Endothelial cell of umbilical vein (primary cell): ENCODE measurements around the gene CTDSP1. TPM values are rescaled to one million over a fixed set of nuclear protein-coding genes. Genes with fewer than 3 reads are reported as not detected.

ENCODE experiments used
- BruUV-seq: library from RNA; stranded (reverse); fragments of 400-500 nt; replicated peaks from 2 replicates; lab custom pipeline; 2021; lab: Mats Ljungman, UMichigan
- CTCF ChIA-PET: fragments of 300-600, 350-600 bp; sonication (Branson Sonifier 250); formaldehyde crosslinking; loops from one replicate; lab custom pipeline; 2021; ENCODE audit warnings: antibody characterized with exemption, inconsistent platforms; lab: Charles Lee
- POLR2A ChIA-PET: fragments of 300-600, 350-600 bp; sonication (Branson Sonifier 250); formaldehyde crosslinking; loops from one replicate; lab custom pipeline; 2021; ENCODE audit warnings: antibody characterized with exemption, inconsistent platforms; lab: Charles Lee
- DNase-seq: peaks from one replicate; pipeline ENCODE4 v3.0.0-alpha.2; 2011; ENCODE audit warnings: low read depth, low spot score
- FAIRE-seq: peaks from 2 replicates; lab custom pipeline; 2011; peaks lifted over from hg19 to GRCh38; lab: Jason Lieb, UNC
- H2AFZ ChIP-seq: 2 replicates; pipeline ENCODE4 v1.6.0; 2012; ENCODE audit warnings: low read depth, low read length, control low read depth, inconsistent platforms
- H3K27ac ChIP-seq: 2 replicates; pipeline ENCODE4 v1.5.1; 2011; ENCODE audit warnings: low read depth, mild to moderate bottlenecking, control low read depth, low read length, moderate library complexity; ENCODE audit not compliant: insufficient read depth
- H3K27me3 ChIP-seq, 2 experiments: 2 replicates each; pipeline versions ENCODE4 v1.6.0 to v1.6.1; 2011; ENCODE audit warnings: low read length in 2 of 2, mixed read lengths in 1 of 2; ENCODE audit not compliant: control insufficient read depth in 2 of 2, insufficient read depth in 2 of 2
- H3K36me3 ChIP-seq, 2 experiments: 2 replicates in 1 of 2; 3 replicates in 1 of 2; pipeline ENCODE4 v1.5.1; 2011; ENCODE audit warnings: low read length in 2 of 2, mild to moderate bottlenecking in 1 of 2, moderate library complexity in 1 of 2; ENCODE audit not compliant: control insufficient read depth in 2 of 2, insufficient read depth in 2 of 2; ENCODE audit errors: extremely low read depth in 1 of 2
- H3K4me1 ChIP-seq: 3 replicates; pipeline ENCODE4 v1.5.1; 2011; ENCODE audit warnings: mild to moderate bottlenecking, low read length; ENCODE audit not compliant: control insufficient read depth, insufficient read depth; ENCODE audit errors: extremely low read depth
- H3K4me2 ChIP-seq: 2 replicates; pipeline ENCODE4 v1.6.1; 2011; ENCODE audit warnings: low read length, control low read depth, mixed read lengths; ENCODE audit not compliant: insufficient read depth
- H3K4me3 ChIP-seq, 3 experiments: fragments of 200-600 bp in 1 of 3; sonication (generic), shearing (Covaris generic) in 1 of 3; replicated peaks in 1 of 3; 2 replicates each; pipeline ENCODE4 v1.5.1; 2011 to 2016; ENCODE audit warnings: control low read depth in 3 of 3, low read length in 3 of 3, mild to moderate bottlenecking in 2 of 3, inconsistent platforms in 1 of 3, low read depth in 1 of 3, moderate library complexity in 1 of 3; ENCODE audit not compliant: insufficient read depth in 1 of 3
- H3K79me2 ChIP-seq: 2 replicates; pipeline ENCODE4 v1.6.0; 2012; ENCODE audit warnings: low read length, inconsistent platforms; ENCODE audit not compliant: control insufficient read depth, insufficient read depth
- H3K9ac ChIP-seq: replicated peaks from 2 replicates; pipeline ENCODE3; 2011; ENCODE audit warnings: low read length, control low read depth; ENCODE audit not compliant: insufficient read depth; ENCODE audit errors: extremely low read depth
- H3K9me1 ChIP-seq: replicated peaks from 3 replicates; pipeline ENCODE4 v1.6.0; 2011; ENCODE audit warnings: mild to moderate bottlenecking, low read length; ENCODE audit not compliant: control insufficient read depth, insufficient read depth; ENCODE audit errors: extremely low read depth
- H3K9me3 ChIP-seq: replicated peaks from 2 replicates; pipeline ENCODE4 v1.5.1; 2012; ENCODE audit warnings: low read length, inconsistent platforms; ENCODE audit not compliant: control insufficient read depth, insufficient read depth
- H4K20me1 ChIP-seq: replicated peaks from 2 replicates; pipeline ENCODE3; 2011; ENCODE audit warnings: mild to moderate bottlenecking, low read length; ENCODE audit not compliant: control insufficient read depth, insufficient read depth; ENCODE audit errors: extremely low read depth
- CTCF ChIP-seq, 2 donors: IDR thresholded peaks; 1 replicate in 1 of 2; 2 replicates in 1 of 2; pipeline ENCODE4 v1.5.1; 2011; ENCODE audit warnings: low read length in 2 of 2, mild to moderate bottlenecking in 2 of 2, moderate library complexity in 2 of 2, control low read depth in 1 of 2, inconsistent platforms in 1 of 2, low read depth in 1 of 2; ENCODE audit not compliant: insufficient read depth in 1 of 2; ENCODE audit errors: extremely low read depth in 1 of 2
- EZH2 ChIP-seq: IDR thresholded peaks from 2 replicates; pipeline ENCODE4 v1.6.1; 2012; ENCODE audit warnings: borderline replicate concordance, low read depth, mild to moderate bottlenecking, moderate library complexity, low read length, inconsistent platforms; ENCODE audit not compliant: severe bottlenecking
- FOS ChIP-seq: IDR thresholded peaks from 2 replicates; pipeline ENCODE4 v1.6.1; 2011; ENCODE audit warnings: mild to moderate bottlenecking, low read length, moderate library complexity, borderline replicate concordance; ENCODE audit not compliant: insufficient read depth
- GATA2 ChIP-seq: IDR thresholded peaks from 2 replicates; pipeline ENCODE4 v1.7.0; 2011; ENCODE audit warnings: low read depth, mild to moderate bottlenecking, moderate library complexity, mixed read lengths, low read length; ENCODE audit not compliant: insufficient read length, insufficient read depth
- JUN ChIP-seq: IDR thresholded peaks from 2 replicates; pipeline ENCODE4 v1.6.1; 2011; ENCODE audit warnings: borderline replicate concordance, low read depth; ENCODE audit not compliant: insufficient read length, insufficient read depth
- MYC ChIP-seq: IDR thresholded peaks from one replicate; pipeline ENCODE4 v1.6.1; 2011; ENCODE audit warnings: mild to moderate bottlenecking, low read depth, low read length
- POLR2A ChIP-seq: IDR thresholded peaks from 2 replicates; pipeline ENCODE4 v1.6.1; 2012; ENCODE audit warnings: low read depth, mild to moderate bottlenecking, control low read depth, low read length
- POLR2AphosphoS5 ChIP-seq: IDR thresholded peaks from 2 replicates; pipeline ENCODE4 v1.6.1; 2012; ENCODE audit warnings: low read depth, mild to moderate bottlenecking, control low read depth, low read length, moderate library complexity; ENCODE audit not compliant: insufficient read depth
- dilution Hi-C: fragments of 300-500 bp; cut with MboI; formaldehyde crosslinking; loops from one replicate; pipeline ENCODE4 v1.15.0; 2019; ENCODE audit warnings: low sequenced_read_pairs; ENCODE audit not compliant: extremely low pct_ligation_motif_present
- intact Hi-C: fragments of 100-400 bp; cut with micrococcal nuclease; formaldehyde crosslinking; loops from one replicate; pipeline ENCODE4 v1.10.0; 2022
- polyA plus RNA-seq, 4 experiments: library from polyadenylated mRNA; depleted of rRNA in 3 of 4; stranded (reverse) in 3 of 4; unstranded in 1 of 4; fragments of >200 nt; gene quantifications; 2 replicates each; pipeline versions ENCODE4 v1.2.1 to v1.2.3, GENCODE V29; 2011 to 2012; ENCODE audit warnings: missing spikeins in 1 of 4
- total RNA-seq: library from RNA; stranded (reverse); gene quantifications from 2 replicates; pipeline ENCODE4 v1.2.3, GENCODE V29; 2021
- TF ChIP-seq, protein P1 (sequence below): IDR thresholded peaks from 2 replicates; pipeline ENCODE4 v1.6.1; 2011; ENCODE audit not compliant: insufficient read depth, insufficient read length

CTDSP1 gene
- total and polyA plus RNA-seq, 2 donors (not counting 3 experiments of a cell fraction or from before 2014, with no cell fraction given) = 86.1 to 112 TPM

GRCh38 chr2:218392891-218393462 is 6.7 kb upstream of the CTDSP1 start:
- ChIA-PET POLR2A (no interaction called here), CTCF (interaction anchor here (0.6 to 5.7 kb wide), 6 partner anchors 13 to 120 kb away, joined by 3 to 99 read pairs (median 6); partner anchors contain the start of genes AAMP, CATIP, PNKD and TMBIM1)
- Histone ChIP-seq H3K36me3 (no peaks in the 10 kb centered on the region), H4K20me1 (no peaks in the 10 kb centered on the region), H3K79me2 (no peaks in the 10 kb centered on the region), H3K4me2 (no peak overlapping the region), H3K4me3 (no peak overlapping the region), H3K4me1 (peaks cover 20% of the 10 kb centered on the region), H3K9me1 (no peaks in the 10 kb centered on the region), H3K9ac (no peak overlapping the region), H2AFZ (no peak overlapping the region), H3K27ac (no peak overlapping the region), H3K9me3 (no peaks in the 10 kb centered on the region), H3K27me3 (no peaks in the 10 kb centered on the region)
- TF ChIP-seq GATA2 = no peak
- FAIRE-seq = no peak
- DNase-seq = no peak
- no TSS peak for BruUV-seq
- intact Hi-C loops = no loop called here
- dilution Hi-C loops = no loop called here

DNA sequence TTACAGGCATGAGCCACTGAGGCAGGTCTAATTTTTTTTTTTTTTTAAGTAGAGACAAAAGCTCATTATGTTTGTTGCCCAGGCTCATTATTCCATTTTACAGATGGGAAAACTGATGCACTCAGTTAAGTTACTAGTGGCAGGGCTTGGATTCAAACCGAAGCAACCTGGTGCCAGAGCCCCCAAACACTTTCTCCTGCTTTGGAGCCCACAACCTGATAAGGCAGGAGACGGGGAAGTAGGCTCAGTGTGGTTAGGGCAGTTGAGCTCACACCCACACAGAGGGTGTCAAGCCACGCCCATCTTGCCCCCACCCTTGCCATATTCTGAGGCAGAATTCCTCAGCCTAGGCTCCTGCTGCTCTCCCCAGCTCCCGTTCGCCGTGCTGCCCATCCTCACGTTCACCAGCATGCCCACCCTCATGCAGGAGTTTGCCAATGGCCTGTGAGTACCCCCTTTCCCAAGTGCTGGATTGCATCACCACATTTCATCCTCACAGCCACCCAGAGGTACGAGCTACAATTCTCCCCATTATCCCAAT is 5.8 kb upstream of the CTDSP1 start:
- Histone ChIP-seq H3K4me2 (no peak overlapping the region), H3K27ac (no peak overlapping the region), H3K4me3 (no peak overlapping the region), H3K79me2 (no peaks in the 10 kb centered on the region), H3K9me3 (no peaks in the 10 kb centered on the region), H2AFZ (no peak overlapping the region), H3K36me3 (no peaks in the 10 kb centered on the region), H3K9ac (no peak overlapping the region), H3K27me3 (no peaks in the 10 kb centered on the region), H3K9me1 (no peaks in the 10 kb centered on the region), H3K4me1 (peaks cover 25% of the 10 kb centered on the region), H4K20me1 (no peaks in the 10 kb centered on the region)
- dilution Hi-C loops (no loop called here), intact Hi-C loops (no loop called here)
- no peak for DNase-seq
- TF ChIP-seq, protein P1, sequence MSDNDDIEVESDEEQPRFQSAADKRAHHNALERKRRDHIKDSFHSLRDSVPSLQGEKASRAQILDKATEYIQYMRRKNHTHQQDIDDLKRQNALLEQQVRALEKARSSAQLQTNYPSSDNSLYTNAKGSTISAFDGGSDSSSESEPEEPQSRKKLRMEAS = no peak
- TF ChIP-seq POLR2A = no peak
- TF ChIP-seq GATA2 = no peak
- no peak for TF ChIP-seq EZH2
- TF ChIP-seq CTCF (IDR thresholded peaks at IDR 0.05; ENCODE audit: extremely low read depth in 1 of 2, insufficient read depth in 1 of 2, low read depth in 1 of 2, low read length in 2 of 2) = no peak
- no peak for TF ChIP-seq POLR2AphosphoS5
- TF ChIP-seq MYC = no peak
- TF ChIP-seq JUN = no peak
- TF ChIP-seq FOS = no peak
- BruUV-seq = no TSS peak
- POLR2A ChIA-PET = no interaction called here
- no peak for FAIRE-seq
- CTCF ChIA-PET = interaction anchor here (0.6 to 5.7 kb wide), 7 partner anchors 12 to 121 kb away, joined by 3 to 99 read pairs (median 5); partner anchors contain the start of genes AAMP, CATIP, PNKD and TMBIM1
